GM12891 (cell line): Measurements from ENCODE around the gene ACER3.

Experiments used
- POLR2A ChIP-seq: IDR thresholded peaks from 2 replicates; pipeline ENCODE4 v1.6.1; 2011; ENCODE audit warnings: low read depth, low read length, control low read depth
- POLR2AphosphoS5 ChIP-seq: IDR thresholded peaks from 2 replicates; pipeline ENCODE4 v1.6.1; 2011; ENCODE audit warnings: low read depth, low read length, control low read depth
- TAF1 ChIP-seq: IDR thresholded peaks from 2 replicates; pipeline ENCODE4 v1.6.1; 2011; ENCODE audit warnings: low read depth, low read length, control low read depth

DNA sequence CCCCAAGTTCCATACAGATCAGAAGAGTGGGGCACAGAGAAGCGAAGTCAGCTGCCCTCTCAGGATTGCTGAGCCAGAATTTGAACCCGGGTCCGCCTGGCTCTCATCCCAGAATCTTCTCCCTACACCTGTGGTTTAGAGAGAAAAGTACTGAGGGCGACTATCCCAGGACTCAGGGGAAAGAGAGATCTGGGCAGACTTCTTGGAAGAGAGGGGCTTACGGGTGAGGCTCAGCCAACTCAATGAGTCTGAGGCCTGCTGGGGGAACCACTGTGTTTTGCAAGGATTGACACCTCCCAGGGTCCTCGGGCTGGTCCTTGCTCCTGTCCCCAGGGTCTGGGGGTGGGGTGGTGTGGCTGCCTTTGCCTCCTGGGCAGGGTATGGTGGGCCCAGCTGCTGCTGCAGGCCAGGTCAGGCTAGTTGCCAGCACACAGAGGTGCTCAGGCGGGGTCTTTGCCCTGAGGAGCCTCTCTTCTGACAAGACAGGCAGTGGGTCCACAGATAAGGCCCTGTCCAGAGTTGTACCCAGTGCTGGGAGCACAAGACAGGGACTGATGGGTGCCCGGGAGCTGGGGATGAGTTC lies 207.2 kb downstream of the ACER3 start:
- TF ChIP-seq POLR2AphosphoS5 (no peak), POLR2A (no peak), TAF1 (no peak)
